IPS-18a (cell line): ENCODE data around the gene ZNF101.
"Not testable (repeated sequence)": the region's sequence is repeated elsewhere in the genome, so short reads cannot be mapped to it uniquely, and the experiment has no call there.

Experiments used
- H3K27ac ChIP-seq: one replicate; pipeline ENCODE4 v1.5.1; 2013; ENCODE audit warnings: low read length
- H3K27me3 ChIP-seq: one replicate; pipeline ENCODE4 v1.6.1; 2013; ENCODE audit warnings: mild to moderate bottlenecking, low read length; ENCODE audit not compliant: control insufficient read depth, insufficient read depth
- H3K36me3 ChIP-seq: one replicate; pipeline ENCODE4 v1.6.1; 2013; ENCODE audit warnings: low read depth, low read length; ENCODE audit not compliant: control insufficient read depth
- H3K4me1 ChIP-seq: one replicate; pipeline ENCODE4 v1.6.1; 2013; ENCODE audit warnings: low read depth, low read length; ENCODE audit not compliant: control insufficient read depth
- H3K4me3 ChIP-seq: one replicate; pipeline ENCODE4 v1.5.1; 2013; ENCODE audit warnings: low read length
- H3K9ac ChIP-seq: one replicate; pipeline ENCODE4 v1.6.1; 2013; ENCODE audit warnings: mild to moderate bottlenecking, low read length, moderate library complexity
- H3K9me3 ChIP-seq: one replicate; pipeline ENCODE4 v1.6.1; 2013; ENCODE audit warnings: low read depth, low read length; ENCODE audit not compliant: control insufficient read depth

Gene ZNF101

GRCh38 chr19:19700493-19700892 lies 31.9 kb downstream of the ZNF101 start:
- not testable (repeated sequence) for H3K4me1 ChIP-seq, H3K9ac ChIP-seq, H3K36me3 ChIP-seq, H3K27me3 ChIP-seq, H3K27ac ChIP-seq, H3K4me3 ChIP-seq
- peaks cover 12% of the 10 kb centered on the region for H3K9me3 ChIP-seq

- H3K27me3 ChIP-seq, result no peaks in the 10 kb centered on the region
- H3K27ac ChIP-seq, result no peak overlapping the region
- H3K9me3 ChIP-seq, result peaks cover 38% of the 10 kb centered on the region
- no peaks in the 10 kb centered on the region for H3K36me3 ChIP-seq
- no peaks in the 10 kb centered on the region for H3K4me1 ChIP-seq
- H3K9ac ChIP-seq, result no peak overlapping the region
- H3K4me3 ChIP-seq, result no peak overlapping the region
Observed at GRCh38 chr19:19704836-19705235, 36.2 kb downstream of the ZNF101 start.

GRCh38 chr19:19710506-19710905 lies 41.9 kb downstream of the ZNF101 start:
- peaks cover 72% of the 10 kb centered on the region for H3K9me3 ChIP-seq

GRCh38 chr19:19711306-19711933 lies 42.8 kb downstream of the ZNF101 start:
- Histone ChIP-seq H3K36me3 (peaks cover 23% of the 10 kb centered on the region), H3K9me3 (peaks cover 80% of the 10 kb centered on the region), H3K27ac (no peak overlapping the region), H3K27me3 (no peaks in the 10 kb centered on the region), H3K4me3 (no peak overlapping the region), H3K9ac (no peak overlapping the region), H3K4me1 (no peaks in the 10 kb centered on the region)

More at GRCh38 chr19:19710506-19710905, 41.9 kb downstream of the ZNF101 start:
- H3K4me3 ChIP-seq, result no peak overlapping the region
- H3K9ac ChIP-seq, result no peak overlapping the region
- H3K27me3 ChIP-seq, result no peaks in the 10 kb centered on the region
- H3K36me3 ChIP-seq, result peaks cover 23% of the 10 kb centered on the region
- no peaks in the 10 kb centered on the region for H3K4me1 ChIP-seq
- no peak overlapping the region for H3K27ac ChIP-seq

GRCh38 chr19:19711934-19712828 lies 43.5 kb downstream of the ZNF101 start:
- H3K36me3 ChIP-seq, result peaks cover 23% of the 10 kb centered on the region
- H3K4me3 ChIP-seq, result no peak overlapping the region
- peaks cover 85% of the 10 kb centered on the region for H3K9me3 ChIP-seq
- H3K27me3 ChIP-seq, result no peaks in the 10 kb centered on the region
- H3K4me1 ChIP-seq, result no peaks in the 10 kb centered on the region
- H3K27ac ChIP-seq, result no peak overlapping the region
- no peak overlapping the region for H3K9ac ChIP-seq

GRCh38 chr19:19719798-19720197 lies 51.2 kb downstream of the ZNF101 start:
- H3K27ac ChIP-seq, result no peak overlapping the region
- no peak overlapping the region for H3K9ac ChIP-seq
- H3K4me3 ChIP-seq, result no peak overlapping the region
- no peaks in the 10 kb centered on the region for H3K36me3 ChIP-seq
- H3K4me1 ChIP-seq, result no peaks in the 10 kb centered on the region
- H3K9me3 ChIP-seq, result peaks cover 56% of the 10 kb centered on the region
- H3K27me3 ChIP-seq, result no peaks in the 10 kb centered on the region

- Histone ChIP-seq H3K4me1 (no peaks in the 10 kb centered on the region), H3K9ac (no peak overlapping the region), H3K4me3 (no peak overlapping the region), H3K9me3 (peaks cover 42% of the 10 kb centered on the region), H3K36me3 (no peaks in the 10 kb centered on the region), H3K27ac (no peak overlapping the region), H3K27me3 (no peaks in the 10 kb centered on the region)
Observed at GRCh38 chr19:19721896-19722295, 53.3 kb downstream of the ZNF101 start.

GRCh38 chr19:19732579-19733501 lies 64.2 kb downstream of the ZNF101 start, which contains the start of gene ZNF14:
TSS of gene ZNF14 (minus strand) at chr19:19733112. CDS start at chr19:19732958, 154 bp downstream.
- Histone ChIP-seq H3K9me3 (peaks cover 12% of the 10 kb centered on the region), H3K9ac (peak within 1 kb of the TSS; percentile 21), H3K27me3 (no peaks in the 10 kb centered on the region), H3K4me3 (peak within 1 kb of the TSS; percentile 68), H3K4me1 (no peaks in the 10 kb centered on the region), H3K36me3 (no peaks in the 10 kb centered on the region), H3K27ac (no peak within 1 kb of the TSS)
